Measurements from ENCODE around the gene FLNC. TPM values are rescaled to one million over a fixed set of nuclear protein-coding genes. Genes with fewer than 3 reads are reported as not detected.

Gene FLNC
- total RNA-seq, 1 experiment from 2014 or later: 128 TPM

- Mint-ChIP-seq H3K27ac (ENCODE audit: unreplicated experiment) (no peak overlapping the region), H3K9me3 (ENCODE audit: unreplicated experiment) (no peaks in the 10 kb centered on the region), H3K4me1 (ENCODE audit: low read depth, unreplicated experiment) (peaks cover 7% of the 10 kb centered on the region), H3K27me3 (ENCODE audit: insufficient read depth, unreplicated experiment) (no peaks in the 10 kb centered on the region), H3K4me3 (ENCODE audit: unreplicated experiment) (no peak overlapping the region), H3K36me3 (ENCODE audit: insufficient read depth, unreplicated experiment) (no peaks in the 10 kb centered on the region)
- ChIA-PET CTCF (no interaction called here), POLR2A (no interaction called here)
- DNase-seq: no peak
- no peak overlapping the region for H3K4me3 ChIP-seq (ENCODE audit: low read depth, low read length)
- intact Hi-C loops (cut with micrococcal nuclease; ENCODE audit: unreplicated experiment): no loop called here
- H3K4me1 ChIP-seq: peaks cover 5% of the 10 kb centered on the region; the same call in 1 of the 2 replicates
- H3K9me3 ChIP-seq: no peaks in the 10 kb centered on the region
- H3K36me3 ChIP-seq (ENCODE audit: control insufficient read depth, insufficient read depth, low read length): no peaks in the 10 kb centered on the region
- H3K27me3 ChIP-seq (replicated peaks; ENCODE audit: control insufficient read depth, insufficient read depth, low read length): no peaks in the 10 kb centered on the region
- no TSS peak for BruUV-seq (replicated peaks)
- no peak for TF ChIP-seq CTCF (IDR thresholded peaks at IDR 0.05; ENCODE audit: insufficient read depth in 1 of 2, low read depth in 1 of 2, low read length in 1 of 2, severe bottlenecking in 1 of 2, unreplicated experiment in 1 of 2)
These were observed 30.8 kb upstream of the FLNC start for GRCh38 chr7:128799451-128799850.

GRCh38 chr7:128800567-128800966 lies 29.6 kb upstream of the FLNC start:
- Mint-ChIP-seq H3K4me1 (ENCODE audit: low read depth, unreplicated experiment) (peaks cover 7% of the 10 kb centered on the region), H3K4me3 (ENCODE audit: unreplicated experiment) (no peak overlapping the region), H3K9me3 (ENCODE audit: unreplicated experiment) (no peaks in the 10 kb centered on the region), H3K27ac (ENCODE audit: unreplicated experiment) (no peak overlapping the region), H3K27me3 (ENCODE audit: insufficient read depth, unreplicated experiment) (no peaks in the 10 kb centered on the region), H3K36me3 (ENCODE audit: insufficient read depth, unreplicated experiment) (no peaks in the 10 kb centered on the region)
- no TSS peak for BruUV-seq (replicated peaks)
- ChIA-PET POLR2A (no interaction called here), CTCF (no interaction called here)
- Histone ChIP-seq H3K9me3 (no peaks in the 10 kb centered on the region), H3K36me3 (ENCODE audit: control insufficient read depth, insufficient read depth, low read length) (no peaks in the 10 kb centered on the region), H3K27me3 (replicated peaks; ENCODE audit: control insufficient read depth, insufficient read depth, low read length) (no peaks in the 10 kb centered on the region), H3K4me3 (ENCODE audit: low read depth, low read length) (no peak overlapping the region), H3K4me1 (peaks cover 5% of the 10 kb centered on the region; the same call in 1 of the 2 replicates)
- intact Hi-C loops (cut with micrococcal nuclease; ENCODE audit: unreplicated experiment): no loop called here
- DNase-seq: no peak
- no peak for TF ChIP-seq CTCF (IDR thresholded peaks at IDR 0.05; ENCODE audit: insufficient read depth in 1 of 2, low read depth in 1 of 2, low read length in 1 of 2, severe bottlenecking in 1 of 2, unreplicated experiment in 1 of 2)

- ChIA-PET POLR2A (no interaction called here), CTCF (no interaction called here)
- peaks cover 5% of the 10 kb centered on the region; the same call in 1 of the 2 replicates for H3K4me1 ChIP-seq
- no peaks in the 10 kb centered on the region for H3K9me3 Mint-ChIP-seq (ENCODE audit: unreplicated experiment)
- H3K36me3 Mint-ChIP-seq (ENCODE audit: insufficient read depth, unreplicated experiment): no peaks in the 10 kb centered on the region
- DNase-seq: no peak
- H3K4me3 Mint-ChIP-seq (ENCODE audit: unreplicated experiment): no peak overlapping the region
- no peaks in the 10 kb centered on the region for H3K9me3 ChIP-seq
- no peaks in the 10 kb centered on the region for H3K27me3 Mint-ChIP-seq (ENCODE audit: insufficient read depth, unreplicated experiment)
- no peak for TF ChIP-seq CTCF (IDR thresholded peaks at IDR 0.05; ENCODE audit: insufficient read depth in 1 of 2, low read depth in 1 of 2, low read length in 1 of 2, severe bottlenecking in 1 of 2, unreplicated experiment in 1 of 2)
- H3K4me3 ChIP-seq (ENCODE audit: low read depth, low read length): no peak overlapping the region
- H3K27ac Mint-ChIP-seq (ENCODE audit: unreplicated experiment): no peak overlapping the region
- intact Hi-C loops (cut with micrococcal nuclease; ENCODE audit: unreplicated experiment): no loop called here
- no peaks in the 10 kb centered on the region for H3K36me3 ChIP-seq (ENCODE audit: control insufficient read depth, insufficient read depth, low read length)
- no peaks in the 10 kb centered on the region for H3K27me3 ChIP-seq (replicated peaks; ENCODE audit: control insufficient read depth, insufficient read depth, low read length)
- BruUV-seq (replicated peaks): no TSS peak
- peaks cover 7% of the 10 kb centered on the region for H3K4me1 Mint-ChIP-seq (ENCODE audit: low read depth, unreplicated experiment)
These were observed 29.2 kb upstream of the FLNC start for GRCh38 chr7:128801003-128801402.

Data from Caco-2 (cell line).